HEK293T (cell line): ENCODE results near the gene NFATC1.

Experiments
- FOXM1 ChIP-seq: fragments of 450-650 bp; IDR thresholded peaks from 2 replicates; pipeline ENCODE4 v1.6.1; 2017; ENCODE audit warnings: mild to moderate bottlenecking, borderline replicate concordance
- L3MBTL2 ChIP-seq: fragments of 450-650 bp; conservative IDR thresholded peaks from 2 replicates; pipeline ENCODE4 v1.6.1; 2016; ENCODE audit warnings: mild to moderate bottlenecking
- SP1 ChIP-seq: fragments of 450-650 bp; IDR thresholded peaks from 2 replicates; pipeline ENCODE4 v1.6.1; 2017

GRCh38 chr18:79549638-79550000 is 153.9 kb downstream of the NFATC1 start:
- TF ChIP-seq L3MBTL2 (no peak), SP1 (no peak), FOXM1 (no peak)
